BJ (cell line): Measurements from ENCODE around the gene HIGD1A. TPM values are rescaled to one million over a fixed set of nuclear protein-coding genes. Genes with fewer than 3 reads are reported as not detected.
A peak's percentile ranks its signal among the peaks of the same experiment; 100 is the strongest.

Experiments
- CTCF ChIA-PET: fragments of 350-600 bp; formaldehyde crosslinking; extraction: SDS; loops from one replicate; lab custom pipeline; 2021; ENCODE audit warnings: antibody characterized with exemption, inconsistent platforms; lab: Yijun Ruan, JAX
- POLR2A ChIA-PET: fragments of 300-600 bp; sonication (Branson Sonifier 250); formaldehyde crosslinking; extraction: SDS; loops from one replicate; lab custom pipeline; 2021; ENCODE audit warnings: antibody characterized with exemption; lab: Charles Lee
- DNase-seq: peaks from one replicate; pipeline ENCODE4 v3.0.0-alpha.2; 2011; ENCODE audit warnings: low read depth
- H3K27me3 ChIP-seq: 2 replicates; pipeline ENCODE4 v1.6.0; 2011; ENCODE audit warnings: low read length; ENCODE audit not compliant: control insufficient read depth, insufficient read depth
- H3K36me3 ChIP-seq: 2 replicates; pipeline ENCODE4 v1.5.1; 2011; ENCODE audit warnings: low read length; ENCODE audit not compliant: control insufficient read depth, insufficient read depth
- H3K4me3 ChIP-seq: 2 replicates; pipeline ENCODE4 v1.5.1; 2011; ENCODE audit warnings: low read depth, mild to moderate bottlenecking, control low read depth, low read length
- CTCF ChIP-seq: IDR thresholded peaks from 2 replicates; pipeline ENCODE4 v1.5.1; 2011; ENCODE audit warnings: low read depth, mild to moderate bottlenecking, control low read depth, inconsistent platforms, low read length, moderate library complexity; ENCODE audit not compliant: insufficient read depth
- polyA plus RNA-seq: library from polyadenylated mRNA; depleted of rRNA; stranded (reverse); fragments of >200 nt; gene quantifications from 2 replicates; pipeline ENCODE4 v1.2.3, GENCODE V29; 2011

Gene HIGD1A
- polyA plus RNA-seq, 1 experiment = 51.1 TPM

- TF ChIP-seq CTCF = no peak; the same call in 1 of the 2 replicates
- Histone ChIP-seq H3K36me3 (no peaks in the 10 kb centered on the region), H3K4me3 (no peak overlapping the region), H3K27me3 (no peaks in the 10 kb centered on the region)
- POLR2A ChIA-PET = no interaction called here
- CTCF ChIA-PET = no interaction called here
- no peak for DNase-seq
Observed at GRCh38 chr3:42836150-42837123, 32.1 kb upstream of the HIGD1A start.

GRCh38 chr3:42831321-42831713 is 27.0 kb upstream of the HIGD1A start:
- peaks cover 5% of the 10 kb centered on the region for H3K27me3 ChIP-seq
- CTCF ChIA-PET = interaction anchor here (0.6 to 2.0 kb wide), 9 partner anchors 8 to 317 kb away, joined by 3 to 12 read pairs (median 3); partner anchors contain the start of gene ACKR2
- TF ChIP-seq CTCF = peak; percentile 67
- DNase-seq = no peak
- no peak overlapping the region for H3K4me3 ChIP-seq
- POLR2A ChIA-PET = no interaction called here
- no peaks in the 10 kb centered on the region for H3K36me3 ChIP-seq

GRCh38 chr3:42830437-42831320 is 26.4 kb upstream of the HIGD1A start:
- TF ChIP-seq CTCF = no peak; the same call in 1 of the 2 replicates
- DNase-seq = no peak
- ChIA-PET CTCF (interaction anchor here (0.7 to 2.0 kb wide), 8 partner anchors 9 to 317 kb away, joined by 3 to 12 read pairs (median 4); partner anchors contain the start of gene ACKR2), POLR2A (no interaction called here)
- peaks cover 5% of the 10 kb centered on the region for H3K27me3 ChIP-seq
- no peaks in the 10 kb centered on the region for H3K36me3 ChIP-seq
- no peak overlapping the region for H3K4me3 ChIP-seq

GRCh38 chr3:42829628-42830436 is 25.5 kb upstream of the HIGD1A start:
- H3K36me3 ChIP-seq = no peaks in the 10 kb centered on the region
- no peak for DNase-seq
- no peak overlapping the region for H3K4me3 ChIP-seq
- TF ChIP-seq CTCF = no peak
- ChIA-PET CTCF (interaction anchor here (1.2 to 2.0 kb wide), 2 partner anchors 9 to 10 kb away, joined by 3 to 12 read pairs; no protein-coding TSS in a partner anchor), POLR2A (no interaction called here)
- peaks cover 5% of the 10 kb centered on the region for H3K27me3 ChIP-seq
